Measurements from ENCODE around the gene CDKN2B-AS1. TPM values are rescaled to one million over a fixed set of nuclear protein-coding genes. Genes with fewer than 3 reads are reported as not detected.
"Not testable (repeated sequence)": the region's sequence is repeated elsewhere in the genome, so short reads cannot be mapped to it uniquely, and the experiment has no call there.

CDKN2B-AS1 gene
- 0.47 and 0.58 TPM in 2 replicates for polyA plus RNA-seq (2013)

DNA sequence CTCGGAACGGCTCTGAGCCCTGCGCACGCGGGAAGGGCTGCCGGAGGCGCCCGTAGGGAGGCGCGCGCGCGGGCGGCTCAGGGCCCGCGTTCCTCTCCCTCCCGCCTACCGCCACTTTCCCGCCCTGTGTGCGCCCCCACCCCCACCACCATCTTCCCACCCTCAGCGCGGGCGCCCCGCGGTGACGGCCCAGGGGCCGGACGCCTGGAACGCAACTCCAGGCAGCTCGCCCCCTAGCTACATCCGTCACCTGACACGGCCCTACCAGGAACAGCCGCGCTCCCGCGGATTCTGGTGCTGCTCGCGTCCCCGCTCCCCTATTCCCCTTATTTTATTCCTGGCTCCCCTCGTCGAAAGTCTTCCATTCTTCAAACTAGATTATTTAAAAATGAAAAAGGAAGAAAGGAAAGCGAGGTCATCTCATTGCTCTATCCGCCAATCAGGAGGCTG lies at the start of gene CDKN2B-AS1:
CDKN2B-AS1 (plus strand) TSS at position 236 of the 450 bp plus-strand sequence.
- H3K14ac ChIP-seq (ENCODE audit: low read length): peak within 1 kb of the TSS; percentile 51
- H3K4me1 ChIP-seq (ENCODE audit: control insufficient read depth in 1 of 2, insufficient read depth in 2 of 2, low read length in 2 of 2): peaks cover 10 to 11% of the 10 kb centered on the region in 2 experiments
- H3K79me1 ChIP-seq (ENCODE audit: low read length): peaks cover 5% of the 10 kb centered on the region
- H2AFZ ChIP-seq (ENCODE audit: insufficient read depth, low read length, poor library complexity): peak within 1 kb of the TSS; percentile 67
- peak within 1 kb of the TSS; percentile 33 for H2BK5ac ChIP-seq (ENCODE audit: low read depth, low read length, poor library complexity)
- H3K23ac ChIP-seq (ENCODE audit: low read length): no peak within 1 kb of the TSS
- no peaks in the 10 kb centered on the region for H3K36me3 ChIP-seq (ENCODE audit: control insufficient read depth in 1 of 2, insufficient read depth in 2 of 2, low read length in 2 of 2)
- H3K79me2 ChIP-seq (ENCODE audit: control insufficient read depth, insufficient read depth, low read length, poor library complexity): peaks cover 6% of the 10 kb centered on the region
- H3K27me3 ChIP-seq (ENCODE audit: insufficient read depth, low read length): peaks cover 20% of the 10 kb centered on the region
- peak within 1 kb of the TSS; percentile 84 for H3K4me2 ChIP-seq (ENCODE audit: low read length)
- peaks cover 6% of the 10 kb centered on the region for H3K9me3 ChIP-seq (ENCODE audit: insufficient read depth, low read depth, low read length)
- H3K18ac ChIP-seq (ENCODE audit: low read length): peak within 1 kb of the TSS; percentile 50
- WGBS (ENCODE audit: extremely low coverage, insufficient coverage, insufficient read length): no CpG with 5 or more reads among the region's 43 CpGs
- H2BK120ac ChIP-seq (ENCODE audit: insufficient read depth, low read length, poor library complexity): peak within 1 kb of the TSS; percentile 76
- no peak within 1 kb of the TSS for H3K27ac ChIP-seq (ENCODE audit: low read depth, low read length)
- H2BK12ac ChIP-seq (ENCODE audit: low read length): peak within 1 kb of the TSS; percentile 25
- H3K4me3 ChIP-seq (ENCODE audit: low read depth, low read length): peak within 1 kb of the TSS; percentile 75
- peak within 1 kb of the TSS; percentile 66 for H4K8ac ChIP-seq (ENCODE audit: low read depth, low read length)
- H4K12ac ChIP-seq (ENCODE audit: low read depth, low read length): no peak within 1 kb of the TSS
- no peak within 1 kb of the TSS for H2AK5ac ChIP-seq (ENCODE audit: low read length)
- H3K4ac ChIP-seq (ENCODE audit: low read depth, low read length): no peak within 1 kb of the TSS
- DNase-seq: peak; percentile 44 to 63
- H3K9ac ChIP-seq (ENCODE audit: low read length): peak within 1 kb of the TSS; percentile 50
- H4K91ac ChIP-seq (ENCODE audit: low read depth, low read length): peak within 1 kb of the TSS; percentile 47

DNA sequence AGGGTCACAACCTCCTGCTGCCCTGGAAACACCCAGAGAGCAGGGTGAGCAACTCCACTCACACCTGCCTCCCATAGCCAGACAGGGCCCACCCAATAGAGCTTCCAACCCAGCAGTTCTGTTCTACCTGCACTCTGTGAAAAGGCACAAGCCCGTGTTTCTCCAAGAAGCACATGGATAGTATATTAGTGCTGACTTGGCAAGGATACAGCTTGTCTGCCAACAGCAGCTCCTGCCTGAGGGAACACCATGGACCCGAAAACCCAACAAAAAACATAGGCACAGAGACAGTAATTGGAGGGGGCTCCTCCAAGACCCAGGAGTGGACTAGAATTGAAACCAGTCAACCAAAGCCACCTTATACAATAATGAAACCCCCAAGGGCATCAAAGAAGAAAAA lies 49.0 kb upstream of the CDKN2B-AS1 start:
- no peak for DNase-seq
- Histone ChIP-seq H3K27ac (ENCODE audit: low read depth, low read length) (no peak overlapping the region), H4K8ac (ENCODE audit: low read depth, low read length) (no peak overlapping the region), H2BK120ac (ENCODE audit: insufficient read depth, low read length, poor library complexity) (no peak overlapping the region), H3K4me1 (ENCODE audit: control insufficient read depth in 1 of 2, insufficient read depth in 2 of 2, low read length in 2 of 2) (no peaks in the 10 kb centered on the region), H3K23ac (ENCODE audit: low read length) (no peak overlapping the region), H2AFZ (ENCODE audit: insufficient read depth, low read length, poor library complexity) (no peak overlapping the region), H3K4me2 (ENCODE audit: low read length) (no peak overlapping the region), H2AK5ac (ENCODE audit: low read length) (no peak overlapping the region), H4K12ac (ENCODE audit: low read depth, low read length) (no peak overlapping the region), H2BK5ac (ENCODE audit: low read depth, low read length, poor library complexity) (no peak overlapping the region), H3K18ac (ENCODE audit: low read length) (no peak overlapping the region), H3K14ac (ENCODE audit: low read length) (no peak overlapping the region), H3K9ac (ENCODE audit: low read length) (no peak overlapping the region), H3K79me1 (ENCODE audit: low read length) (no peaks in the 10 kb centered on the region), H2BK12ac (ENCODE audit: low read length) (no peak overlapping the region), H3K9me3 (ENCODE audit: insufficient read depth, low read depth, low read length) (no peaks in the 10 kb centered on the region), H3K27me3 (ENCODE audit: insufficient read depth, low read length) (no peaks in the 10 kb centered on the region), H3K36me3 (ENCODE audit: control insufficient read depth in 1 of 2, insufficient read depth in 2 of 2, low read length in 2 of 2) (no peaks in the 10 kb centered on the region), H4K91ac (ENCODE audit: low read depth, low read length) (no peak overlapping the region), H3K4me3 (ENCODE audit: low read depth, low read length) (no peak overlapping the region), H3K4ac (ENCODE audit: low read depth, low read length) (no peak overlapping the region), H3K79me2 (ENCODE audit: control insufficient read depth, insufficient read depth, low read length, poor library complexity) (no peaks in the 10 kb centered on the region)
- WGBS (ENCODE audit: extremely low coverage, insufficient coverage, insufficient read length): no CpG with 5 or more reads among the region's 2 CpGs

DNA sequence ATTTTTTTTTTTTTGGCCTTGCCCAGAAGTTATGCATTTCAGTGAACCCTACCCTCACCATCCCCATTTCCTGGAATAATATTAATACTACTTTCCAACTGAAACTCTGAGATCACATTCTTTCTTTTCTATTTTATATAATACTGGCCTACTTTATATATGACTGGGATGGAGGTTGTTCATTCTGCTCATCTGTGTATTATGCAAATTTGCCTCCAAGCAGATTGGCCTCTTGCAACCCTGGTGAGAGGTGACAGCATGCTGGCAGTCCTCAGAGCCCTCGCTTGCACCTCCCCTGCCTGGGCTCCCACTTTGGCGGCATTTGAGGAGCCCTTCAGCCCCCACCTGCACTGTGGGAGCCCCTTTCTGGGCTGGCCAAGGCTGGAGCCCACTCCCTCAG lies 35.8 kb upstream of the CDKN2B-AS1 start:
- WGBS (ENCODE audit: extremely low coverage, insufficient coverage, insufficient read length): no CpG with 5 or more reads among the region's 2 CpGs
- no peaks in the 10 kb centered on the region for H3K36me3 ChIP-seq (ENCODE audit: control insufficient read depth in 1 of 2, insufficient read depth in 2 of 2, low read length in 2 of 2)
- no peak overlapping the region for H2AFZ ChIP-seq (ENCODE audit: insufficient read depth, low read length, poor library complexity)
- H3K27me3 ChIP-seq (ENCODE audit: insufficient read depth, low read length): no peaks in the 10 kb centered on the region
- H3K18ac ChIP-seq (ENCODE audit: low read length): no peak overlapping the region
- H3K9me3 ChIP-seq (ENCODE audit: insufficient read depth, low read depth, low read length): no peaks in the 10 kb centered on the region
- H2BK12ac ChIP-seq (ENCODE audit: low read length): no peak overlapping the region
- H3K27ac ChIP-seq (ENCODE audit: low read depth, low read length): no peak overlapping the region
- H4K12ac ChIP-seq (ENCODE audit: low read depth, low read length): no peak overlapping the region
- DNase-seq: no peak
- H4K8ac ChIP-seq (ENCODE audit: low read depth, low read length): no peak overlapping the region
- no peak overlapping the region for H3K9ac ChIP-seq (ENCODE audit: low read length)
- H3K4ac ChIP-seq (ENCODE audit: low read depth, low read length): no peak overlapping the region
- H4K91ac ChIP-seq (ENCODE audit: low read depth, low read length): no peak overlapping the region
- H2BK120ac ChIP-seq (ENCODE audit: insufficient read depth, low read length, poor library complexity): no peak overlapping the region
- H3K14ac ChIP-seq (ENCODE audit: low read length): no peak overlapping the region
- H3K79me1 ChIP-seq (ENCODE audit: low read length): no peaks in the 10 kb centered on the region
- H3K79me2 ChIP-seq (ENCODE audit: control insufficient read depth, insufficient read depth, low read length, poor library complexity): no peaks in the 10 kb centered on the region
- H3K23ac ChIP-seq (ENCODE audit: low read length): no peak overlapping the region
- no peak overlapping the region for H3K4me2 ChIP-seq (ENCODE audit: low read length)
- H2BK5ac ChIP-seq (ENCODE audit: low read depth, low read length, poor library complexity): no peak overlapping the region
- no peak overlapping the region for H3K4me3 ChIP-seq (ENCODE audit: low read depth, low read length)
- H2AK5ac ChIP-seq (ENCODE audit: low read length): no peak overlapping the region
- H3K4me1 ChIP-seq (ENCODE audit: control insufficient read depth in 1 of 2, insufficient read depth in 2 of 2, low read length in 2 of 2): no peaks in the 10 kb centered on the region

DNA sequence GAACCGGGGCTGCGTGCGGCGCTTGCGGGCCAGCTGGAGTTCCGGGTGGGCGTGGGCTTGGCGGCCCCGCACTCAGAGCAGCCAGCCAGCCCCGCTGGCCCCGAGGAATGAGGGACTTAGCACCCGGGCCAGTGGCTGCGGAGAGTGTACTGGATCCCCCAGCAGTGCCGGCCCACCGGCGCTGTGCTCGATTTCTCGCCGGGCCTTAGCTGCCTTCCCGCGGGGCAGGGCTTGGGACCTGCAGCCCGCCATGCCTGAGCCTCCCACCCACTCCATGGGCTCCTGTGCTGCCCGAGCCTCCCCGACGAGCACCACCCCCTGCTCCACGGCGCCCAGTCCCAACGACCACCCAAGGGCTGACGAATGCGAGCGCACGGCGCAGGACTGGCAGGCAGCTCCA lies 35.3 kb upstream of the CDKN2B-AS1 start:
- H3K79me1 ChIP-seq (ENCODE audit: low read length); H3K14ac ChIP-seq (ENCODE audit: low read length); H3K79me2 ChIP-seq (ENCODE audit: control insufficient read depth, insufficient read depth, low read length, poor library complexity); H4K91ac ChIP-seq (ENCODE audit: low read depth, low read length); H3K36me3 ChIP-seq (ENCODE audit: control insufficient read depth in 1 of 2, insufficient read depth in 2 of 2, low read length in 2 of 2); DNase-seq; H2AK5ac ChIP-seq (ENCODE audit: low read length); H3K9me3 ChIP-seq (ENCODE audit: insufficient read depth, low read depth, low read length); H3K4ac ChIP-seq (ENCODE audit: low read depth, low read length); H3K27me3 ChIP-seq (ENCODE audit: insufficient read depth, low read length); H3K4me3 ChIP-seq (ENCODE audit: low read depth, low read length); H2BK120ac ChIP-seq (ENCODE audit: insufficient read depth, low read length, poor library complexity); H2AFZ ChIP-seq (ENCODE audit: insufficient read depth, low read length, poor library complexity); H3K9ac ChIP-seq (ENCODE audit: low read length); H3K4me2 ChIP-seq (ENCODE audit: low read length); H4K12ac ChIP-seq (ENCODE audit: low read depth, low read length); H3K18ac ChIP-seq (ENCODE audit: low read length); H2BK5ac ChIP-seq (ENCODE audit: low read depth, low read length, poor library complexity); H4K8ac ChIP-seq (ENCODE audit: low read depth, low read length); H3K27ac ChIP-seq (ENCODE audit: low read depth, low read length); H3K23ac ChIP-seq (ENCODE audit: low read length); H3K4me1 ChIP-seq (ENCODE audit: control insufficient read depth in 1 of 2, insufficient read depth in 2 of 2, low read length in 2 of 2); H2BK12ac ChIP-seq (ENCODE audit: low read length): not testable (repeated sequence)
- WGBS (ENCODE audit: extremely low coverage, insufficient coverage, insufficient read length): no CpG with 5 or more reads among the region's 33 CpGs

Data from trophoblast cell (in vitro differentiated cells and primary cell).